PC-3 (cell line): Measurements from ENCODE around the gene GPR149. TPM values are rescaled to one million over a fixed set of nuclear protein-coding genes. Genes with fewer than 3 reads are reported as not detected.

Experiments used
- ATAC-seq: fragments of 200-7000 bp; cut with Tn5 transposase; 2 replicates; pipeline ENCODE4 v1.9.1; 2020; ENCODE audit warnings: mild to moderate bottlenecking, moderate library complexity
- BruUV-seq: library from RNA; stranded (reverse); fragments of 400-500 nt; replicated peaks from 2 replicates; lab custom pipeline; 2021; lab: Mats Ljungman, UMichigan
- CTCF ChIA-PET: fragments of 300-600 bp; sonication (Branson Sonifier 250); formaldehyde crosslinking; loops from one replicate; lab custom pipeline; 2022; ENCODE audit warnings: antibody characterized with exemption; lab: Charles Lee
- POLR2A ChIA-PET: fragments of 300-600 bp; sonication (Branson Sonifier 250); formaldehyde crosslinking; loops from one replicate; lab custom pipeline; 2022; ENCODE audit warnings: antibody characterized with exemption; ENCODE audit not compliant: unreplicated experiment; lab: Charles Lee
- DNase-seq: peaks from one replicate; pipeline ENCODE4 v3.0.0-alpha.2; 2015
- H2AFZ ChIP-seq: fragments of 300-600 bp; sonication (generic); 2 replicates; pipeline ENCODE4 v1.6.0; 2016; ENCODE audit warnings: antibody characterized with exemption, low read length
- H3F3A ChIP-seq: fragments of 300-600 bp; sonication (generic); one replicate; pipeline ENCODE4 v1.6.0; 2017; ENCODE audit warnings: antibody characterized with exemption, low read length, control low read depth, mild to moderate bottlenecking; ENCODE audit not compliant: unreplicated experiment
- H3K27ac ChIP-seq: fragments of 300-600 bp; sonication (generic); 2 replicates; pipeline ENCODE4 v1.5.1; 2016; ENCODE audit warnings: mild to moderate bottlenecking, low read length
- H3K27me3 ChIP-seq: fragments of 300-600 bp; sonication (generic); 2 replicates; pipeline ENCODE4 v1.6.1; 2016; ENCODE audit warnings: low read length, mixed read lengths
- H3K36me3 ChIP-seq: fragments of 300-600 bp; sonication (generic); 2 replicates; pipeline ENCODE4 v1.6.1; 2016; ENCODE audit warnings: low read depth, mixed run types, low read length, mixed read lengths
- H3K4me1 ChIP-seq: fragments of 300-600 bp; sonication (generic); 2 replicates; pipeline ENCODE4 v1.5.1; 2016; ENCODE audit warnings: low read length; ENCODE audit not compliant: insufficient read depth
- H3K4me2 ChIP-seq: fragments of 300-600 bp; sonication (generic); 2 replicates; pipeline ENCODE4 v1.6.0; 2016; ENCODE audit warnings: low read length
- H3K4me3 ChIP-seq: fragments of 300-600 bp; sonication (generic); 2 replicates; pipeline ENCODE4 v1.5.1; 2016; ENCODE audit warnings: mild to moderate bottlenecking, low read length, mixed read lengths
- H3K79me2 ChIP-seq: fragments of 300-600 bp; sonication (generic); 2 replicates; pipeline ENCODE4 v1.6.1; 2017; ENCODE audit warnings: low read length, mixed read lengths
- H3K9ac ChIP-seq: fragments of 300-600 bp; sonication (generic); 2 replicates; pipeline ENCODE4 v1.6.0; 2016; ENCODE audit warnings: mild to moderate bottlenecking, low read length
- H3K9me2 ChIP-seq: fragments of 300-600 bp; sonication (generic); replicated peaks from 2 replicates; pipeline ENCODE4 v1.6.1; 2016; ENCODE audit warnings: mixed run types, low read length, mixed read lengths
- H3K9me3 ChIP-seq: fragments of 300-600 bp; sonication (generic); 2 replicates; pipeline ENCODE4 v1.6.1; 2016; ENCODE audit warnings: low read length, mixed read lengths
- H4K20me1 ChIP-seq: fragments of 300-600 bp; sonication (generic); 2 replicates; pipeline ENCODE4 v1.6.1; 2016; ENCODE audit warnings: low read length, mixed read lengths
- CTCF ChIP-seq: fragments of 300-600 bp; sonication (generic); conservative IDR thresholded peaks from 2 replicates; pipeline ENCODE4 v1.5.1; 2017; ENCODE audit warnings: antibody characterized with exemption, low read depth, mild to moderate bottlenecking, low read length
- EZH2 ChIP-seq: fragments of 300-600 bp; sonication (generic); IDR thresholded peaks from one replicate; pipeline ENCODE4 v1.6.1; 2017; ENCODE audit warnings: antibody characterized with exemption, mild to moderate bottlenecking, low read length; ENCODE audit not compliant: unreplicated experiment
- EZH2phosphoT487 ChIP-seq: fragments of 300-600 bp; sonication (generic); IDR thresholded peaks from 2 replicates; pipeline ENCODE4 v1.6.1; 2018; ENCODE audit warnings: mild to moderate bottlenecking, antibody characterized with exemption, low read length, borderline replicate concordance
- intact Hi-C: fragments of 100-400 bp; cut with micrococcal nuclease; formaldehyde crosslinking; loops from 2 replicates; pipeline ENCODE4 v1.9.0; 2023
- total RNA-seq: library from RNA; depleted of rRNA; stranded (reverse); fragments of >200 nt; gene quantifications from 2 replicates; pipeline ENCODE4 v1.2.3, GENCODE V29; 2014

GPR149 gene
- total RNA-seq, 1 experiment from 2014 or later = not detected

DNA sequence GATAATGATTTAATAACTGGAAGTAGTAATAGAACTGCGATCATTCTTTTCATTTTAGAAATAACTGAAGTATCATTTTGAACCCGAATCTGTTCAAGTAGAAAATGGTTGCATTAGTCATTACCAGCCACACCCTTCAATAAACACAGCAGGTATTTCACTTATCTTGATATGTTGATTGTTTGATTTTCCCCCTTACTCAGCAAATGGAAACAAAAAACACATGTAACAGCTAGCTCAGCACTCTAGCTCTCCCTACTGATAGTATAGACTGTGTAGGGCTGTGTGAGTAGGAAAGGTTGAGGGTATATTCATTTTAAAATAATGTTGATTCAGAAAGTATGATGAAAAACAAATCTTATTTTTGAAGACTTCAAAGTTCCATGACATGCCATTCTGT is 1.1 kb upstream of the GPR149 start:
- POLR2A ChIA-PET = no interaction called here
- H2AFZ ChIP-seq = no peak overlapping the region
- no peak overlapping the region for H3K4me2 ChIP-seq
- no peaks in the 10 kb centered on the region for H3F3A ChIP-seq
- no peaks in the 10 kb centered on the region for H3K4me1 ChIP-seq
- H3K9me3 ChIP-seq = no peaks in the 10 kb centered on the region
- intact Hi-C loops = no loop called here
- CTCF ChIA-PET = no interaction called here
- BruUV-seq = no TSS peak
- no peaks in the 10 kb centered on the region for H4K20me1 ChIP-seq
- H3K4me3 ChIP-seq = no peak overlapping the region
- no peaks in the 10 kb centered on the region for H3K9me2 ChIP-seq
- DNase-seq = peak; percentile 23
- H3K36me3 ChIP-seq = no peaks in the 10 kb centered on the region
- H3K27ac ChIP-seq = no peak overlapping the region
- TF ChIP-seq EZH2 (no peak), CTCF (no peak), EZH2phosphoT487 (no peak)
- peaks cover 18% of the 10 kb centered on the region; the same call in 1 of the 2 replicates for H3K27me3 ChIP-seq
- H3K79me2 ChIP-seq = no peaks in the 10 kb centered on the region
- ATAC-seq = peak; percentile 40; the same call in 1 of the 2 replicates
- H3K9ac ChIP-seq = no peak overlapping the region

GRCh38 chr3:154428286-154429206 is 1.4 kb downstream of the GPR149 start:
- Histone ChIP-seq H3K4me2 (no peak overlapping the region), H3K27me3 (peaks cover 18% of the 10 kb centered on the region; the same call in 1 of the 2 replicates), H2AFZ (no peak overlapping the region), H3K36me3 (no peaks in the 10 kb centered on the region), H4K20me1 (no peaks in the 10 kb centered on the region), H3F3A (no peaks in the 10 kb centered on the region), H3K4me1 (no peaks in the 10 kb centered on the region), H3K9me2 (no peaks in the 10 kb centered on the region), H3K4me3 (no peak overlapping the region), H3K9me3 (no peaks in the 10 kb centered on the region), H3K27ac (no peak overlapping the region), H3K9ac (no peak overlapping the region), H3K79me2 (no peaks in the 10 kb centered on the region)
- TF ChIP-seq EZH2phosphoT487 = no peak
- no peak for TF ChIP-seq CTCF
- no peak for TF ChIP-seq EZH2
- ChIA-PET POLR2A (no interaction called here), CTCF (interaction anchor here (0.6 kb wide), 1 partner anchor 236 kb away, joined by 3 read pairs; no protein-coding TSS in a partner anchor)
- intact Hi-C loops = no loop called here
- no peak for DNase-seq
- no peak for ATAC-seq
- no TSS peak for BruUV-seq
